Hippocampal formation (tissue), 2 donors: Measurements from ENCODE around the gene MPV17.
"Not testable (repeated sequence)": the region's sequence is repeated elsewhere in the genome, so short reads cannot be mapped to it uniquely, and the experiment has no call there.

Experiments
- DNase-seq, 2 donors: peaks; one replicate each; lab custom pipeline; 2025; lab: John Stamatoyannopoulos, UW

MPV17 gene

GRCh38 chr2:27322766-27323595, at the start of gene MPV17:
MPV17 (minus strand) TSS chr2:27323097; CDS start chr2:27322517, 580 bp downstream.
- DNase-seq, result peak; percentile 83 to 84

DNA sequence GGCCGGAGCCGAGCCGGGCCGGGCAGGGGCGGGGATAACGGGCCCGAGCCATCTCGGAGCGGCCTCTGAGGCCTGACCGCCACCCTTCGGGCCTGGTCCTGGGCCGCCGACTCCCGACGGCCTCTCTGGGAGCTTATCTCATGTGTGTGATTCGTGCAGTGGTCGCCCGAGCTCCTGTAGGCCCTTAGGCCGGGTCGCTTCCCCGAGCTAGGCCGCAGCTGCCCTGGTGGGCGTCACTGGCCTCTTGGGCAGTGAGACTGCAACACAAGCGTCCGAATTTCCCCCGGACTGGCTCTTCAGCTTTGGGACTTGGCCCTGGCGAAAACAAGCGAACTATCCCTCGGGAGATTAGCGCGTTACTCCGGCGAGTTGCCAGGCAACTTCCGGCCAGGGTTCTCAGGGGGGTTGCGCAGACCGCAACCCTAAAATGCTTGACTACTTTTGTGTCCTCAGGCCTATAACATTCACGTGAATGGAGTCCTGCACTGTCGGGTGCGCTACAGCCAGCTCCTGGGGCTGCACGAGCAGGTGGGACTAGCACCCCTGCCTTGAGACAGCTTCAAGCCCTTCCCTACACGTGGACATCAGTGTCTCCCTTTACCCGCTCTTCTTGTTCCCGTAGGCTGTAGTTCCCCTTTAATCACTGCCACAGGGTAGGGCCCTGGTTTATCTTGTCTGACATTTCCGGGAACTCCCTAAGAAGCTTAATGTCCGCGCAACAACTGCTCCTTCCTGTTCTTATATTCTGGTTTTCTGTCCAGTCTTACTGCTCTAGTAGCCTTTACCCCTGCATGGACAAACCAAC, 48.1 kb upstream of the MPV17 start:
- no peak for DNase-seq

GRCh38 chr2:27370026-27370815, 47.3 kb upstream of the MPV17 start, which contains the start of the genes EIF2B4 and SNX17:
EIF2B4 (minus strand) TSS chr2:27370338; CDS start chr2:27370314, 24 bp downstream.
SNX17 (plus strand) TSS chr2:27370616; CDS start chr2:27370744, 128 bp downstream.
- peak; percentile 99 for DNase-seq

DNA sequence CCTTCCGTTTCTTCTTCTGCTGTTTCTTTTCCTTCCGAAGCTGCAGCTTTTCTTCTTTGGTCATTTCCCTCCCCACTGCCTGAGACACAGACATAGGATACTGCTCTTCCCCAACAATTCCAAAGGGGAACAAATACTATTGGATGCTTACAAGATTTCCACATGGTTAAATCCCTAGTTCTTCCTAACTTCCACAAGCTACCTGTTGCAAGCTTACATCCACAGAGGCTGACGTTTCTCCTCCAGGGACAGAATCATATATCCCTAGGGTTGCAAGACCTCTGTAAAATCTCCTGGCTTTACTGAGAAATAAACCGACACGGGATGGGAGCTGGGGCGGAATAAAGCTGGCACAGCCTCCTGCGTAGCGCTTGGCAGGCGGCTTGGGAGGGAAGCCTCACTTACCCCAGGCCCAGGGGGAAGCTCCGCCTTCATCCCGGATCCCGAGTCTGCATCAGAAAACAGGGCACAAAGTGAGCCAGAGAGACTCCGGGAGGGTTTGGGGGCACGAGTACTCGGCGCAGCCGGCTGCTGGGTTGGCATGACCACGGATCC, 46.7 kb upstream of the MPV17 start:
- DNase-seq, result peak in 1 of 2 donors; percentile 57

GRCh38 chr2:27363933-27364332, 41.0 kb upstream of the MPV17 start:
- no peak for DNase-seq

GRCh38 chr2:27362678-27363420, 40.0 kb upstream of the MPV17 start:
- no peak for DNase-seq

GRCh38 chr2:27356382-27357181, 33.7 kb upstream of the MPV17 start, which contains the start of gene GTF3C2:
GTF3C2 (minus strand) TSS chr2:27356764; CDS start chr2:27343554, 13,210 bp downstream.
- peak; percentile 91 to 98 for DNase-seq

GRCh38 chr2:27356056-27356381, 33.1 kb upstream of the MPV17 start:
- DNase-seq, result no peak

DNA sequence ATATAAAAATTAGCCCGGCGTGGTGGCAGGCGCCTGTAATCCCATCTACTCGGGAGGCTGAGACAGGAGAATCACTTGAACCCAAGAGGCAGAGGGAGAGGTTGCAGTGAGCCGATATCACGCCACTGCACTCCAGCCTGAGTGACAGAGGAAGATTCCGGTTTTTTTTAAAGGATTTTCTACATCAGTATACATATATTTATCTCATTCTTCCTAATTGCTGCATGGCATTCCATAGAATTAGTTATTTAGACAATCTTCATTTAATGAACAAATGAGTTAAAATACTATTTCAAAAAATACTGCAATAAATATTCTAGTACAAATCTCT, 31.7 kb upstream of the MPV17 start:
- DNase-seq, result no peak

GRCh38 chr2:27353762-27354596, 31.1 kb upstream of the MPV17 start:
- no peak for DNase-seq

- not testable (repeated sequence) for DNase-seq
Observed at GRCh38 chr2:27353386-27353761, 30.5 kb upstream of the MPV17 start.

GRCh38 chr2:27351802-27352598, 29.1 kb upstream of the MPV17 start:
- no peak for DNase-seq

DNA sequence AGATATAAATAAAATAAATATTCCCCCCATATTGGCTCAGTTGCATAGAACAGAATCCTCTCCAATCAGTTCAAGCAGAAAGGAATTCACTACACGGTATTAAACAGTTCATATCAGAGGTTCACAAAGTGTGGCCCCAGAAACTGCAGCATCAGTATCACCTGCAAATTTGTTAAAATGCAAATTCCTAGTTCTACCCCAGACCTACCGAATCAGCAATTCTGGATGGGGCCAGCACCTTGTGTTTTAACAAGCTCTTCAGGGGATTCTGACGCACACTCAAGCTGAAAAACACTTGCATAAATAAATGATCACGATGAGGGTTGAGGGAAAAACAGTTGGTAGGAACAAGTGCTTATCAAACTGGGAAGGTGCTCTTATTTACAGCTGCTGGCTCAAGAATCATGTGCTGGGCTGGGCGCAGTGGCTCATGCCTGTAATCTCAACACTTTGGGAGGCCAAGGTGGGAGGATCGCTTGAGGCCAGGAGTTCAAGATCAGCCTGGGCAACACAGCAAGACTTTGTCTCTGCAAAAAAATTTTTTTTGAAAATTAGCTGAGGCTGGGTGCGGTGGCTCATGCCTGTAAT, 27.3 kb upstream of the MPV17 start:
- DNase-seq, result no peak

DNA sequence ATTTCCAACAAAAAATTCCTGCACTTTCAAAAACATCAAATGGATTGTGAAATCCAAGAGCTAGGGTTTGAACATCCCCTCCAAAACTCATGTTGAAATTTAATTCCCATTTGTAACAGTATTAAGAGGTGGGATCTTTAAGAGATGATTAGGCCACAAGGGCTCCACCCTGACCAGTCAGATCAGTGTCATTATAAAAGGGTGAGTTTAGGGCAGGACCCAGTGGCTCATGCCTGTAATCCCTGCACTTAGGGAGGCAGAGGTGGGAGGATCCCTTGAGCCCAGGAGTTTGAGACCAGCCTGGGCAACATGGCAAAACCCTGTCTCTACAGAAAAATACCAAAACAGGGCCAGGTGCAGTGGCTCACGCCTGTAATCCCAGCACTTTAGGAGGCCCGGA, 24.7 kb upstream of the MPV17 start:
- DNase-seq, result no peak

DNA sequence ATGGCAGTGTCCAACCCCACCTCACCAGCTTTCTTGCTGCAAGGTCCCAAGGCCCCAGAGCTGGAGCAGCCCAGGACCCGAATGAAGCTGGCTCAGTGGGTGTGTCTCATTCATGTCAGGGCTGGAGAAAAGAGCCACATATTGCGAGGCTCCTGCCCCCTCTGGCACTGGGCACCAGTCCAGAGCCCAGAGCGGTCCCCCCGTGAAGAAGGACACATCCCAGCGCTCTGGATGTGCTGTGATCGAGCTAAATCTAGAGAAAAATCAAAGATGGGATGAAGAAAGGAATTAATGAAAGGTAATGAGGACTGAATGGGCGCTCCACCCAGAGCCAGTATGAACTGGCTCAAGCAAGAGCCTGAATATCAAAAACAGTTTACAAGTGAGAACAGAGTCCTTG, 13.3 kb upstream of the MPV17 start:
- DNase-seq, result no peak

GRCh38 chr2:27335311-27335710, 12.4 kb upstream of the MPV17 start:
- DNase-seq, result no peak

DNA sequence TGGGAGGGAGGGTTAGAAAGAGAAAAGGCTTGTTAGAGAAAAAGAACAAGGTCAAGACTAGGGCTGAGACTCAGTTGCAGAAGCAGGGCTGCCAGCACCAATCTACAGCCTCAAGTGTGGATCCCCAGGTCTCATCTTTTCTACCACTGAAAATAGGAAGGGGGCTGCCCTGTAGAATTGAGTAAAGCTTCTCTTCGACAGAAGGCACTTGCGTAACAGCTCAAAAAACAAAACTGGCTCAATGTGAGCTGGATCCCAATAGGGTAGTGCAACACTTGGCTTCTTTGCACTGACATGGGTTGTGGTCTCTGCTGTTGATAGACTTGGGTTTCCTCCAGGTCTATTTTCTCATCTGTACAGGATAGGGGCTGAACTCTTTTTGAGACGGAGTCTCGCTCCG, 1.8 kb upstream of the MPV17 start:
- DNase-seq, result no peak

GRCh38 chr2:27323596-27324285, 844 bp upstream of the MPV17 start:
- DNase-seq, result no peak
